ENCODE measurements around the gene SRD5A1.

Gene SRD5A1

DNA sequence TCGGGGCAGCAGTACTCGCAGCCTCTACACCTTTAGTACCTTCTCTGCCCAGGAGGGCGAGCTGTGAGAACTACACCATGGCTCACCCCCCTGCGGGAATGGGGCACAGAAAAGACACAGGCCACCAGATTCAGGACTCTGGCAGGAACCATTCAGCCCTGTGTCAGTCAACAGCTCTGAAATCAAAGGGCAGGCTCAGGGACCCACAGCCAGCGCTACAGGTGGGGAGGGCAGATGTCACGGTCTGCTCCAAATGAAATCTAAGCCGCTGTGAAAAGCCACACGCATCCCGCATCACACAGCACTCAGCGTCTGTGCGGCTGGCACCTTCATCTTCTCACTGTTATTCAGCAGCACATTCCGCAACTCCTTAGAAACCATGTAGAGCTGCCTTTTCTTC lies 28.3 kb upstream of the SRD5A1 start:
- no peak for DNase-seq (ENCODE audit: low spot score)

DNA sequence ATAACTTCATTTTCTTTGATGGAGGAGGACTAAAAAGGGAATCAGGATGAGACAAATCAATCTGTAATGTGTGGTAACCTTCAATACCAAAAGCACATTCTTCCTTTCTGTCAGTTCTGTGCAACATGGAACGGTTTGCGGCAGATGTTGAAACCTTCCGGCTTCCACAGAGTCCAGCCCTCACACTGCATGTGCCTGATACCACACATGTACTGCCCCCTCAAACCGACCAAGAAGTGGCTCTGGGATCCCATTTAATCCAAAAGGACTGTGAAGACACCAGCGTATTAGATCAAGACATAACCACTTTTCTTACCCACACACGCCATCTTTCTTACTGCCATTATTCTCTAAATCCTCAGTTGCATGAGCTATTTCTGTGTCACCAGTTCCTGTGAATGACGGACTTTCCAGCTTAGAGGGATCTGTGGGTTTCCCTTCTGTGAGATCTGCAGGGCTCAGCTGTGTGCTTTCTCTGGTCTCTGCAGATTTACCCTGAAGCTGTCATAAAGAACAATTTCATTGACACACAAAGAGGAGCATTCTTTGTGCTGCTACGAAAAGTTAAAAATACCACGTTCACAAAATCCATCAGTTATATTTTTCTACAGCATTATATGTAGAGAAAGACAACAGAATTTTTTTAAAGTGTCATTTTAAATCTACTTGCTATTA lies 26.2 kb upstream of the SRD5A1 start:
- no peak for DNase-seq (ENCODE audit: low spot score)

DNA sequence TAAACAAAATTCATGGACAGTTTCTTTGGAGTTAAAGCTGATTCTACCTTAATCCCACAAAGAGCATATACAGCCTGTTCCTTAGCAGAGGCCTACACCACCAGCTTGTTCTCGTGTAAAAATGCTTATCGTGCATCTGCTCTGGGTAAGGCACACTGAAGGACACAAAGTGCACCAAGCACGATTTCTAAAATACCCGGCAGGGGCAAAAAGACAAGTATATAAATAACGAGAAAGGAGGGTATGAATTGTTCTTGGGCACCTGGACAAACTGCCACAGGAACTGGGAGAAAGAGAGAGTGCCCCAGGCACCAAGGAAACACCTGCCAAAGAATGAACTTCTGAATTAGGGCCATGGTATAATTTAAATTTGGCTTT lies 25.7 kb upstream of the SRD5A1 start:
- DNase-seq (ENCODE audit: low spot score), result no peak

DNA sequence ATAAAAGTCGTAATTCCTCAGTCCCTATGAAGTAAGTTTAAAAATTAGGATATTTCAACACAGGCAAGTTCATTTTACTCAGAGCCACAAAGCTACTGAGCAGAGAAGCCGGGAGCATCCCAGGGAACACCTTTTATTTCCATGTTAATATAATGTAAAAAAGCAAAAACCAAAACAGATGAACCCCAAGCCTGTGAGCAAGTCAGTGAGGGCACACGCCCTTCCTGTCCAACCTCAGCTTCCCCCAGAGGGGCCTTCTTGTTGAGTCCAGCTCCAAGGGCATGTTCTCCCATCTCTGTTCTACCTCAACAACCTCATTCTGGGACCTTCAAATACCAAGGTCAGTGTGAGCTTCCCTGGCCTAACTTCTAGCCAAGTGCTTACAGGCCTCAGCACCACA lies 25.2 kb upstream of the SRD5A1 start:
- no peak for DNase-seq (ENCODE audit: low spot score)

DNA sequence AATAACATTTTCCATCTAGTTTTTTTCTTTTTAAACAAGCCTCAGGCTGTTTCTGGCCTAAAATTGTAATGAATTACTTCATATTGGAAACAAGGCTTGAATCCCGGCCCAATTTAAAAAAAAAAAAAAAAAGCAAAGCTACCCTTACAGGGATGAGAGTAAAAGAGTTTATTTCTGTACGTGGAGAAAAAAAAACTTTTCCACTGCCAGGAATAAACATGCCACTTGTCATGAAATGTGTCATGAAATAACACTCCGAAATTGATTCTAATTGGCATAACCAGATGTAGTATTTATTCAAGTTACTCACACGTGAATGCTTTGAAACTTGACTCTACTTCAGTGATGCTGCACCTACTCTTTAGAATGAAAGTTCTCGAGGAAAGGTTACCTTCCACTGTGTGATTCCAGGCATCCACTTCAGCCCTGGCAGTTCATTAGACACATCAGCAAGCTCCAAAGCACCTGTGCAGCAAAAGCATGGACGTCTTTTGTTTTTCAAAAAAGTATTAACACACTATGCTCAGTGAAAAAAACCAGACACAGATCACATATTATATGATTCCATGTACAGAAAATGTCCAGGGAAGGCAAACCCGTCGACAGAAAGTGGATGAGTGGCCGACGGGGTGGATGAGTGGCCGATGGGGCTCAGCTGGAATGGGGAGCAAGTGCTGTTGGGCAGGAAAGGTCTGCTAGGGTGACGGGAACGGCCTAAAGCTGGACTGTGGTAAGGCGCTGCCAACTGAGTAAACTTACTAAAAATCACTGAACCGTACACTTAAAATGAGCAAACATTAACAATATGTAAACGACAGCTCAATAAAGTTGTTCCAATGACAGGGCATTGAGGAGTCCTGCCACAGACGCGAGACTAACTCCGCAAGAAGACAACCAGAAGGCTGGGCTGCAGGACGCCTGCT lies 21.6 kb upstream of the SRD5A1 start:
- no peak for DNase-seq (ENCODE audit: low spot score)

DNA sequence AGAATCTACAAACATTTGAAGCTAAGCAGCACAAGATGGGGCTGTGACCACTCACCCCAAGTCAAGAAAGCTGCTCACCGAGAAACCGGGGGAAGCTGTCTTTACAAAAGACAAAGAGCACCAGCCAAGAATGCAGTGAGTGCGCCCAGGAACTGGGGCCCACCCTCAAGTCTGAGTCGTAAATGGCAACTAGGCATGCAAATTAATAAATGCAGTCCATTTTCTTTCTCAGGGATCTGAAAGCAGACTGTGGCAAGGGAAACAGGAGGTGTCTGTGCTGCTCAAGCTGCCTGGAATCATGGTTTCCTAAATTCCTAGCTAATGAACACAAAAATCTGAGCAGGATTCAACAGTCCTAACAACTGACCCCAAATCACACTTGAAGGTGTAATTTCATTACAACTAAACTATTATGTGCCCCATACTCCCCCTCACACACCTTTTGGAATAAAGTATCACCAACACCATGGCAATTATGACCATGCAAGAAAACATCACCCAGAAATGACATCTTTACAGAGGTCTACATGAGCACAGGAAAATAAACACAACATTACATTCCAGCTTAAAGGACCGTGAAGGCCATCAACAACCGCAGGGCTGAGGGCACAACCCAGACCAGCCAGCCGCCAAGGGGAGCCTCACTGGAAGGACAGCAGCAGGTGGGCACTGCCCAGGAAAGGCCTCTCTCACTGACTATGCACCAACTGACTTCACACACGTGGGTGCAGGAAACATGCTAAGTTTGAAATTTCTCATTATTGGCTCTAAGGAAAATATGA lies 18.0 kb upstream of the SRD5A1 start:
- no peak for DNase-seq (ENCODE audit: low spot score)

DNA sequence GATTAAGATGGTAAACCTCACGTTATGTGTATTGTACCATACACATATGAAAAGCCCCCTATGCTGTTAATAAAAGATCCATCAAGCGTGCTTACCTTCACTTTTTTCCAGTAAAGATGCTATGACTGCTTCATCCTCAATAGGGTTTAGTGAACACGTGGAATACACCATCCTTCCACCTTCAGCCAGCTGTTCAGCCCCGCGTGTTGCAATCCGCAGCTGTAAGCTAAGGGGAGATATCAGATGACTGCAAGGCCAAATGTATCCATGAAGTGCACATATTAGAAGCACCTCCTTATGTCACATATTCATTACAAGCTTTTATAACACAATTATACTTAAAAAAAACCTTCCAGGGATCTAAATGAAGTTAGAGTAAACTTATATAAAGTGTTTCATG lies 16.6 kb upstream of the SRD5A1 start:
- DNase-seq (ENCODE audit: low spot score), result no peak

DNA sequence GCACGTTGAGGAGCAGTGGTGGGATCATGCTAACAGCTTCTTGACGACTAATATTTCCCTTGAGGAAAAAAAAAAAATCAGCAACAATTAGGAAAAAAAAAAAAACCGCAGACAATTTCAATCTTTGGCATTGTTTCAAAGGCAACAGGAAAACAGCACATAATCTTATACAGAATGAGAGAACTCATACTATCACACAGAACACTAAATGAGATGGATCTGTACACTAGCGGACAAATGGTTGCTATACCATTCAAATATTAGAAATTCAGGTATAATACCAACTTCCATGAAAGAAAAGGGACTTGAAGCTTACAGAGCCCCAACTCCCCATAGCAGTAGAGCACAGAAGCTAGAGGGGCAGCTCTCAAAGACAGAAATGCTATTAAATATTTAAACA lies 10.0 kb upstream of the SRD5A1 start:
- DNase-seq (ENCODE audit: low spot score), result no peak

DNA sequence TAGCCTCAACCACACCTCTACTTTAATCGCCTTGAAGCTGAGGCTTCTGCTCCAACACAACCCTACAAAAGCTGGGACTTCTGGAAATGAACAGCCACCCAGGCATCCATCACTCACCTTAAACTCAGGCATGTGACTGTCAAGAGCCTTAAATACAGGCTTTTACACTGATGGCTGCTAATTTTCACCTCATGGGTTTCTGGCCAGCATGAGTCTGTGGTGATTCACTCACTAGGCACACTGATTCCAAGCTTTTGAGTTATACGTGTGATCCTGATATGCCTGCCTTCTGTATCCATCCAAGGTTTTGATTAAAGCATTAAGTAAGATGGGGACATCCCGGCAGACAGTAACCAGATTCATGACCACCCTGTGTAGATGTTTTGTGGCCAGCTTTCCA lies 9.3 kb upstream of the SRD5A1 start:
- no peak for DNase-seq (ENCODE audit: low spot score)

DNA sequence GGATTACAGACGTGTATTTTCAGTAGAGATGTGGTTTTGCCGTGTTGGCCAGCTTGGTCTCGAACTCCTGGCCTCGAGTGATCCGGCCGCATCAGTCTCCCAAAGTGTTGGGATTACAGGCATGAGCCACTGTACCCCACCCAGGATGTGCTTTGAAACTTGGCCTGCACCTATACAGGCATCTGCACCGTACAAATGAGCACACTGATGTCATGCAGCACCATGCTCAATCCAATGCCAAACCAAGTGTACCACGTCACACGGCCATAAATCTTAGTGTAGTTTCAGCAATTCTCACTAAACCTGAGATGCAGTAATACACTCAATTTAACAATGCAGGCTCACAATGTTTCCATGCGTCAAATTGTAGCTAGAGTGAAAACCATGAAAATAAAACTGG lies 6.7 kb upstream of the SRD5A1 start:
- no peak for DNase-seq (ENCODE audit: low spot score)

DNA sequence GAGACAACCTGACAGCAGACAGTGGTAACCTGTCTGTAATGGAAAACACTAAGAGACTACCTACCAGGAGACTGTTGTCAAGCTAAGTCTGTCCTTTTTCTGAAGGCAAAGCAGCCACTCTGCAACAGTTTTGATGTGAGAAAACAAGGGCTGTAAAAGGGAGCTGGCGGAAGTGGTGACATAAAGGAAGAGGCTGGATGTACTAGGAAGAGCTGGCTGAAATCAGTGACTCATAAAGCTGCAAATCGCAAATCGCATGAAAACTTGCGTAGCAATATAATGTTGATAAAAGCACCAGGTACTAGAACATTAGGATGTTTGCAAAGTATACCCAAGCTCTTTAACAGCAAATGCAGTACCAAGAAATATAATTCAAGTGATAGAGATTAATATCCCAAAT lies 1.8 kb upstream of the SRD5A1 start:
- DNase-seq (ENCODE audit: low spot score), result no peak

DNA sequence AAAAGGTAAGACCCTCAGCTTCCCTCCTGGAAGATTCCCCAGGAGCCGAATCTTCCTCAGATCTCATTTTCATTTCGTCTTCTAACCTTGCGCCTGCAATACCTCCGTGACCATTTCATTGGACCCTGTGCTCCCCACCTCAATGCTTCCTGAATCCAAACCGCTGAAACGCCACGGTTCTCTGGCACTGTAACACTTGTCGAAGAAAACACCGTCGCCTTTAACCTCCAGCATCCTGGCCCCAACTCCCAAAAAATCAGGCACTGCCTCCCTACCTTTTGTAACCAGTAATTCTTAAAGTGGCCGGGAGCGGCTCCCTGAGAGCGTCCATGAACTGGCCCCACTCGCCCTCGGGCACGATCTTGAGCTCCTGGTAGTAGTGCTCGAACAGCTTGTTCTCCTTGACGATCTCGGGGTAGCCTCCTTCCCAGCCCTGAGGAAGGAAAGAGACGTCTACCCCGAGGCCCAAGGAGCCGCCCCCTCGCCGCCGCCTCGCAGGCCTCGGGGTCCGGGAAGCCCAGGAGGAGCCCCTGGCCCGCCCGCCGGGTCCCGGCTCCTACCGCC lies 834 bp upstream of the SRD5A1 start:
- no peak for DNase-seq (ENCODE audit: low spot score)

DNA sequence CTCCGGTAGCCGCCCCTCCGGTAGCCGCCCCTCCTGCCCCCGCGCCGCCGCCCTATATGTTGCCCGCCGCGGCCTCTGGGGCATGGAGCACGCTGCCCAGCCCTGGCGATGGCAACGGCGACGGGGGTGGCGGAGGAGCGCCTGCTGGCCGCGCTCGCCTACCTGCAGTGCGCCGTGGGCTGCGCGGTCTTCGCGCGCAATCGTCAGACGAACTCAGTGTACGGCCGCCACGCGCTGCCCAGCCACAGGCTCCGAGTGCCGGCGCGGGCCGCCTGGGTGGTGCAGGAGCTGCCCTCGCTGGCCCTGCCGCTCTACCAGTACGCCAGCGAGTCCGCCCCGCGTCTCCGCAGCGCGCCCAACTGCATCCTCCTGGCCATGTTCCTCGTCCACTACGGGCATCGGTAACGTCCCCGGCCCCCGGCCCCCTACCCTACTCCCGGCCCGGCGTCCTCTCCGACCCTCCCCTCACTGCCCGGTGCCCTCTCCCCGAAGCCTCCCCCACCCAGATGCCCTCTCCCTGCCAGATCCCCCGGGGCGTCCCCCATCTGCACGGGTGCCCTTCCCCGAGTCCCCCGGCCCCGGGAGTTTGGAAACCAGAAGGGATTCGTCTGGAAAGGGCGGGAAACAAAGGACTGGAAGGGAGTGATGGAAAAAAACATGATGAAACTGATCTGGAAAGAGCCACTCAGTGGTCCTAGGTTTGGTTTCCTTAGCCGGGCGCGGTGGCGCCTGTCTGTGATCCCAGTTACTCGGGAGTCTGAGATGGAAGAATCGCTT lies 417 bp downstream of the SRD5A1 start:
- peak; percentile 17 for DNase-seq (ENCODE audit: low spot score)

DNA sequence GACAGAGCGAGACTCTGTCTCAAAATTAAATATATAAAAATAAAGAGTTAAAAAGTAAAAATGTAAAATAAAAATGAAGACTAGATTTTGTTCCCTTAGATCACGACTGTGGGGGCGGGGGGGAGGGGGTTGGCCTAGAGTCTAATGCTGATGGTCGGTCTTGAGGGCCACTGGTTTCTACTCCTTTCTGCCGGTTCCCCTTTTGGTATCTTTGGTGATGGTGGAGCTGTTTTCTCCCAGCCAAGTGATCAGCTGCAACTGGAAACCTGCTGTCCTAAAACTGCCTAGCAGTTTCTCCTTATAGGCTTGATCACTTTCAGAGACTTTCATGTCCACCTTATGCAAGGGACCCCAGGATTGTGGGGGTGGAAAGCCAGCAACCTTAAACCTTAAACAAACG lies 1.1 kb downstream of the SRD5A1 start:
- peak; percentile 44 for DNase-seq (ENCODE audit: low spot score)

DNA sequence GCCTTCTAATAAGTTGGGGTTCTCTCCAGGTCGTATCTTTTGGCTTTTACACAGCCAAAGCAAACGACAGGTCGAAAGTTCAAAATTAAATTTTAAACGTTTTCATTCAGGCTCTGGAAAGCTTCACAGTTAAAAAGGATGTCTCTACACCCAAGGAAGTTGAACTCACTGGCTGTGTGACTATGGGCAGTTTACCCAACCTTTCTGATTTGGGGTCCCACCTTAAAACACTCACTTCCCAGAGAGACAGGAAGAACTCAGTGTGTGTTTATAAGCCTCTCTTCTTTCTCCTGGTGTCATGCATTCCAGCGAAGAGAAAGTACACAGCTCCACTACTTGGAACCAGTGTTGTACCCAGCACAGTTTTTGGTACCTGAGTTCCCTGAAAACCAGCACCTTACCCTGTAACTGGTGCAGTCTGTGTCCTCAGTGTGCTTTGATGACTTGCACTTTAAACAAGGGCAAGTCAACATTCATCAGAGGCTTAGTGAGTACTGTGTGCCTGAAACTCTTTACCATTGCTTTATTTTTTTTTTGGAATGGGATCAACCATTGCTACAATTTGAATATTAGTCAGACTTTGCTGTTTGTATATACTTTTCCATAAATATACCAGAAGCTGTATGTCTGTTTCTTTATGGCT lies 1.7 kb downstream of the SRD5A1 start:
- no peak for DNase-seq (ENCODE audit: low spot score)

DNA sequence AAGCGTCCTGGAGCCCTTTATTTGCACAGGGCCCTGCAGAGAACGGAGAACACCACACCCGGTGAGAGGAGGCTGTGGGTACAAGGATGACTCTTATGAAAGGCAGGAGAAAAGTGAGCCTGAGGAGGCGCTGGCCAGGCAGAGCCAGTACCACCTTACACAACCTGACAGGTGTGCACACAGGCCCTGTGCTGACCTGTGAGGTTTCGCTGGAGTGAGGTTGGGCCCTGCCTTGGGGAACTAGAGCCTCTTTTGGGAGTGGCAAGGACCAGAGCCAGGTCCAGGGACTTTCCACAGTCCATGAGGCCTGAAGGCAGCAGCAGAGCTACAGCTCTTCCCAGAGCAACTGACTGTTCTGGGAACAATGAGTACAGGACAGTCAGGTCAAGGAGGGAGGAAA lies 3.1 kb downstream of the SRD5A1 start:
- no peak for DNase-seq (ENCODE audit: low spot score)

DNA sequence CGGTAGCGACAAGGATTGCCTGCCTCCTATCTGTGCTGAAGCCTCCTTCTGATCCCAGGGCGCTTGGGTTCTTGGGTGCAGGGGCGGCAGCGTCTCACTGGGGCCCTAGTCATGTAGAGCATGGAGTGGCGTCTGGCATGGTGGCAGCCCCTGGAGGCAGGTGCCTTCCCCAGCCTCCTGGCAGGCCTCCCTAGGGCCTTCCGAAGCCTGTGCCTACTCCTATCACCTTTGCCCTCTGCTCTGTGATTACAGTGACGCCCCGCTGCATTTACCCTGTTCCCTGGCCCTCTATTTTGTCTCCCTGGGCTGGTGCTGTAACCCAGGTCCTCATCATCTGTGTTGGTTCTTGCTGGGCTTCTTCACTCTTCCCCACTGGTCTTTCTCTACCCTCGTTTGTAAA lies 3.8 kb downstream of the SRD5A1 start:
- no peak for DNase-seq (ENCODE audit: low spot score)

DNA sequence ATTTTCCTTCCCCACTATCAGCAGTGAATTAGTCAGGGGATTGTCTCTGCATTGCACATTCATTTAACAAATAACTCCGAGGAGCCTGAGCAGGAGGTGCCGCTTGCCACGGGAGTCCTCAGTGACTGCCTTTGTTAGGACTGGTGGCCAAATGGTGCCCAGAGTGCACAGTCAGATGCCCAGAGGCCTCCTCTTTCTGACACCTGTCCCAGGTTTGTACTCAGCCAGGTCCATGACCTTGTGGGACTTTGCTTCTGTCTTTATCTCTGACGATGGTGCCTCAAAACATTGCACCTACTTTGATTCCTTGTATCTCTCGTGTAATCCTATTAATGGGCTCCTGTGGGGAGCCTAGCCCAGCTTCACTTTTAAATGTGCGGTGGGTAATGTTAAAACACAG lies 4.3 kb downstream of the SRD5A1 start:
- DNase-seq (ENCODE audit: low spot score), result no peak

DNA sequence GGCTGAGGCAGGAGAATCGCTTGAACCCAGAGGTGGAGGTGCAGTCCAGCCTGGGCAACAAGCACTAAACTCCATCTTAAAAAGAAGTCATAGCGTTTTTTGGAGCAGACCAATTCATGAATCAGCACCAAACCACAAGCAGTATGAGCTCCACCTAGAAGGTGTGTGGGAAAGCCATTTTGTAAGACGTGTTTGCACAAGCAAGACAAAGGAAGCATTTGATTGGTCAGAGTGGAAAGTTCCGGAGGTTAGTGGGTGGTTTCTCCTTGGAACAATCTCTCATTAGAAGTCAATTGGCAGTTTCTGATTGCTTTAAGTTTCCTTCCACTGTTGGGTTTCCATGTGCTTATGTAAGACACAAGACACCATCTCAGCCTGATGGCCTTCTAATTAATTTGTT lies 5.0 kb downstream of the SRD5A1 start:
- DNase-seq (ENCODE audit: low spot score), result no peak

DNA sequence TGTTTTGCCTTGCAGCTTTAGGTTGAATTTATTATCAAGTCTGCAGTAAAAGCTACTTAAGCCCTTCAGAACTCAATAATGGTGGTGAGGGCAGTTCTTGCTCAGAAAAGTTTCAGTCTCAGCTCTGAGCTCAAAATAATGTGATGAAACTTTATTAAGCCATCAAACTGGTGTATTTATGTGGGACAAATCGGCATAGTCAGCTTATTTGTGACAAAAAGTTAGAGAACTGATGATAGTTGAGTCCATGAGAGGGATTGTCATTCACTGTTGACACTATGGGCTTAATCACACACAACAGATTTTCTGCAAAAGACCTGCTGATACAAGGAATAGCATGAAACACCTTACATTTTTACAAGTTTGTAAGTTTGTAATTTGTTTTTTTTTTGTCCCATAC lies 9.4 kb downstream of the SRD5A1 start:
- DNase-seq (ENCODE audit: low spot score), result no peak

DNA sequence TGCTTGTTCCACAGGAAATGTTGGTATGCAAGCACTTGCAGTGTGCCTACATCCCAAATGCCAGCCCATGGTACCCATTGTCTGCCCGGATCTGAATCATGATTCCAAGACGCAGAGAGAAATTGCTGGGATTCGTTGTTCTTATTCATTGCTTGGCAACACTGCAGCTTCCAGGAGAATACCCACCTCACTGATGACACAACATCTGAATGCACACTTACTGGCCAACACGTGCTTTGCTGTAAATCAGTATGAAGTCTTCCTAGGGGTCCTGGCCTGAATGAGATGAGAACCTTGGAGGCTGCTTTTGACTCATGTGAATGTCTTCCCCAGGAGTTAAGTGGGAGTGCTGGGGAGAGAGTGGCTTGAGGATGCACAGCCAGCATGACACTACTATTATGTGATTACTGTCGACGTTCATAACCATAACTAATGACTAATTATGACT lies 11.6 kb downstream of the SRD5A1 start:
- DNase-seq (ENCODE audit: low spot score), result no peak
